ENCODE results near the gene FHL3. TPM values are rescaled to one million over a fixed set of nuclear protein-coding genes. Genes with fewer than 3 reads are reported as not detected.

The FHL3 gene
- total and polyA plus RNA-seq, 2 donors (not counting 3 experiments of a cell fraction or from before 2014, with no cell fraction given): 26.1 to 58.7 TPM

DNA sequence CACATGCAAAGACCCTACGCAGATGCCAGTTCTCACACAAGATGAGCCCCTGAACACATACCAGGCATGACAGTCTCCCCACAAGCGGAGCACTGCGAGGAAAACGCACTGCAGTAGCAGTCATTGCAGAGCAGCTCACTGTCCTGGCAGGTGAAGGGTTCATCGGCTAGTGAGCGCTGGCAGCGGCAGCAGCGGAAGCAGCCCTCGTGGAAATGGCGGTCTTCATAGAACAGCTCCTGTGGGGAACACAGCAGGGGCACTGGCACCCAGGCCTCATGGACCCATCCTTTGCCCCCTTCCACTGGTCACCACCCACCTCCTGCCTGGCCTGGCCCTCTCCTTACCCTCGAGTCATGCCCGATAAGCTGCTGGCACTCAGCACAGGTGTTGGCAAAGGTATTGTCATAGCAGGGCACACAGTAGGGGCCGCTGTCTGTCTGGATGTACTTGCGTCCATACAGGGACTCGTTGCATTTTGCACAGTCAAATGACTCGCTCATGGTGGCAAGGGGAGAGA lies 6.3 kb downstream of the FHL3 start:
- H3K4me1 ChIP-seq (ENCODE audit: control insufficient read depth, extremely low read depth, insufficient read depth, low read length): peaks cover 65% of the 10 kb centered on the region
- peaks cover 9 to 17% of the 10 kb centered on the region in 2 experiments for H3K36me3 ChIP-seq (ENCODE audit: control insufficient read depth in 2 of 2, extremely low read depth in 1 of 2, insufficient read depth in 2 of 2, low read length in 2 of 2)
- no peak overlapping the region for H2AFZ ChIP-seq (ENCODE audit: low read depth, low read length)
- peak overlapping the region; percentile 99 for H3K27ac ChIP-seq (ENCODE audit: insufficient read depth, low read depth, low read length)
- H3K4me2 ChIP-seq (ENCODE audit: insufficient read depth, low read length): peak overlapping the region; percentile 66
- no peaks in the 10 kb centered on the region for H3K9me3 ChIP-seq (replicated peaks; ENCODE audit: control insufficient read depth, insufficient read depth, low read length)
- TF ChIP-seq, protein P1, sequence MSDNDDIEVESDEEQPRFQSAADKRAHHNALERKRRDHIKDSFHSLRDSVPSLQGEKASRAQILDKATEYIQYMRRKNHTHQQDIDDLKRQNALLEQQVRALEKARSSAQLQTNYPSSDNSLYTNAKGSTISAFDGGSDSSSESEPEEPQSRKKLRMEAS (IDR thresholded peaks at IDR 0.05; ENCODE audit: insufficient read depth, insufficient read length): no peak
- no peak for TF ChIP-seq MYC (IDR thresholded peaks at IDR 0.05; ENCODE audit: low read depth, low read length)
- no peak for TF ChIP-seq POLR2A (IDR thresholded peaks at IDR 0.05; ENCODE audit: low read depth, low read length)
- TF ChIP-seq FOS (IDR thresholded peaks at IDR 0.05; ENCODE audit: borderline replicate concordance, insufficient read depth, low read length): no peak
- no peak for TF ChIP-seq GATA2 (IDR thresholded peaks at IDR 0.05; ENCODE audit: insufficient read depth, insufficient read length, low read depth, low read length)
- no peak for TF ChIP-seq POLR2AphosphoS5 (IDR thresholded peaks at IDR 0.05; ENCODE audit: insufficient read depth, low read depth, low read length)
- TF ChIP-seq JUN (IDR thresholded peaks at IDR 0.05; ENCODE audit: borderline replicate concordance, insufficient read depth, insufficient read length, low read depth): no peak
- TF ChIP-seq, protein P2, sequence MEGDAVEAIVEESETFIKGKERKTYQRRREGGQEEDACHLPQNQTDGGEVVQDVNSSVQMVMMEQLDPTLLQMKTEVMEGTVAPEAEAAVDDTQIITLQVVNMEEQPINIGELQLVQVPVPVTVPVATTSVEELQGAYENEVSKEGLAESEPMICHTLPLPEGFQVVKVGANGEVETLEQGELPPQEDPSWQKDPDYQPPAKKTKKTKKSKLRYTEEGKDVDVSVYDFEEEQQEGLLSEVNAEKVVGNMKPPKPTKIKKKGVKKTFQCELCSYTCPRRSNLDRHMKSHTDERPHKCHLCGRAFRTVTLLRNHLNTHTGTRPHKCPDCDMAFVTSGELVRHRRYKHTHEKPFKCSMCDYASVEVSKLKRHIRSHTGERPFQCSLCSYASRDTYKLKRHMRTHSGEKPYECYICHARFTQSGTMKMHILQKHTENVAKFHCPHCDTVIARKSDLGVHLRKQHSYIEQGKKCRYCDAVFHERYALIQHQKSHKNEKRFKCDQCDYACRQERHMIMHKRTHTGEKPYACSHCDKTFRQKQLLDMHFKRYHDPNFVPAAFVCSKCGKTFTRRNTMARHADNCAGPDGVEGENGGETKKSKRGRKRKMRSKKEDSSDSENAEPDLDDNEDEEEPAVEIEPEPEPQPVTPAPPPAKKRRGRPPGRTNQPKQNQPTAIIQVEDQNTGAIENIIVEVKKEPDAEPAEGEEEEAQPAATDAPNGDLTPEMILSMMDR (IDR thresholded peaks at IDR 0.05; ENCODE audit: extremely low read depth in 1 of 2, insufficient read depth in 1 of 2, low read depth in 1 of 2, low read length in 2 of 2): no peak
- no peak for TF ChIP-seq EZH2 (IDR thresholded peaks at IDR 0.05; ENCODE audit: borderline replicate concordance, low read depth, low read length, severe bottlenecking)
- CTCF ChIA-PET: interaction anchor here (1.1 to 1.8 kb wide), 4 partner anchors 8 to 48 kb away, joined by 3 to 11 read pairs (median 6); partner anchors contain the start of gene POU3F1
- BruUV-seq (replicated peaks): no TSS peak
- no peaks in the 10 kb centered on the region for H3K27me3 ChIP-seq (ENCODE audit: control insufficient read depth in 2 of 2, insufficient read depth in 2 of 2, low read length in 2 of 2)
- no peak for DNase-seq (ENCODE audit: low read depth, low spot score)
- peak overlapping the region; percentile 95 for H3K9ac ChIP-seq (replicated peaks; ENCODE audit: extremely low read depth, insufficient read depth, low read length)
- no peaks in the 10 kb centered on the region for H3K9me1 ChIP-seq (replicated peaks; ENCODE audit: control insufficient read depth, extremely low read depth, insufficient read depth, low read length)
- H3K4me3 ChIP-seq (replicated peaks in 1 of 3; ENCODE audit: insufficient read depth in 1 of 3, low read depth in 1 of 3, low read length in 3 of 3): peak overlapping the region in 1 of 3 experiments; percentile 15
- H3K79me2 ChIP-seq (ENCODE audit: control insufficient read depth, insufficient read depth, low read length): peaks cover 34% of the 10 kb centered on the region
- intact Hi-C loops (cut with micrococcal nuclease) (loop anchor here (1.0 to 10.0 kb wide), 2 partner anchors 9 to 404 kb away; partner anchors contain the start of genes GNL2 and SF3A3), dilution Hi-C loops (cut with MboI; ENCODE audit: extremely low pct_ligation_motif_present, low sequenced_read_pairs) (no loop called here)
- POLR2A ChIA-PET: interaction anchor here (2.1 to 2.8 kb wide), 2 partner anchors 14 to 17 kb away, joined by 10 to 14 read pairs; partner anchors contain the start of gene UTP11
- H4K20me1 ChIP-seq (replicated peaks; ENCODE audit: control insufficient read depth, extremely low read depth, insufficient read depth, low read length): no peaks in the 10 kb centered on the region
- FAIRE-seq: no peak
